Measurements from ENCODE around the gene E2F7.

The E2F7 gene

DNA sequence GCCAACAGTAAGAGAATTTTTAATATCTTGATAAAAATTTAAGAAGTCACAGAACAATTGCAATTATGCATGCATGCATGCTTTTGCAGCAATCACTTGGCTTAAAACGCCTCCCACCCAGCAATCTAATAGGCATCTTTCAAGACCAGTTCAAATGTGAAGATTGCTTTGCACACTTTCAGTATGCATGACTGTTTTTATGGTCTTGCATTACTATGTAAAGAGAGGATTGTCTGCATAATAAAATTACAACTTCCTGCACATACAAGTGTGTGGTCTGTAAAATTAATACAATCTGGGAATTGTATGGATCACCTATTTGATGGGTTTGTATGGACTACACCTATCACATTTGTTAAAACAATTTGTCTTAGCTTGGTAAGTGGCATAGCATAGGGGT lies 48.8 kb downstream of the E2F7 start:
- DNase-seq = no peak

DNA sequence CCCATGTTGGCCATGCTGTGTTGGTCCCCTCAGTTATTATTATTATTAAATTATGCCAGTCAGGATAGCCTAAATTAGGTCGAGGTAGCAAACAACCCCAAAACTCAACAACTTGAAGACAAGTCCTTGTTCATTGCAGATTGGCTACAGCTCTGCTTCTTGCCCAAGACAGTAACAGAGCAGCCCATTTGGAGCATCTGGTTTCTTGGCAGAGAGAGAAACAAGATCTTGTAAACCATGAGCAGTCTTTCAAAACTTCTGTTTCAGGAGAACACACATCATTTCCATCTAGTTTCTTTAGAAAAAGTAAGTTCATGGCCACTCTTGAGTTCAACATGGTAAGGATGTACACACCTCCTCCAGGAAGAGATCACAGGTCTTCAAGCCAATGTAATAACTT lies 52.3 kb downstream of the E2F7 start:
- DNase-seq = no peak

DNA sequence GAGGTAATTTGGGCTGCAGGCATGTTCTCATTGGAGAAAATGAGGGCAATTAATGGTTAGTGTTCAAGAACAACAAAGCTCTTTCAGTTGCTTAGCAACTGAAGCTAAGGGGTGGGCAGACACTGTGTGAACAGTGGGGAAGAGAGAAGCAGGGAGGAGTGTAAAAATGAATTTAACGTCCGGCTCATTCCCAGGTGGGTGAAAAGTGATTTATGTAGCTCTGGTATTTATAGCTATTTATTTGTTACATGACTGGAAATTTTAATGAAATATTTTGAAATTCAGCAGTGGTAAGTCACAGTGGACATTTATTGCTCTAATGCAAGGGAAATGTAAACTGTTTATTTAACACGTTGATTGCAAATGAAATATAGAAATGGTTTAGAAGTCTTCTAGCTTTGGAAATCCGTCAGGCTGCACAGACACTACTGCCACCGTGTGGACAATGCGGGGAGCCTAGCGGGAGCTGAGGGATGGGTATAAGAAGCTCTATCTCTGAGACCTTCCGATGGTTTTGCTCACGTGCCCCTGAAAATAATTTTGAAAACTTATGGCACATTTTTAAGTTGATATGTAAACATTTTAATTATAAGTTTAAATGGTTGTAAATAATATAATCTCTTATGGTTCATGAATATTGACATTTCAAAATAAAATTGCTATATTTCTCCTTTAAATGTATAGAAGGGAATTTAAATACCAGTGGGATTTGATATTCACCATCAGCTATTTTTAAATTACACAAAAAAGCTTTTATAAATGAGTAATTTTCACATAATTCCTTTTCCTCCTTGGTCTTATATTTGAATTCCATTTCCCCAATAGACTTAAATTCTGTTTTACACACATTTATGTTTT lies 54.4 kb downstream of the E2F7 start:
- peak; percentile 71 for DNase-seq

DNA sequence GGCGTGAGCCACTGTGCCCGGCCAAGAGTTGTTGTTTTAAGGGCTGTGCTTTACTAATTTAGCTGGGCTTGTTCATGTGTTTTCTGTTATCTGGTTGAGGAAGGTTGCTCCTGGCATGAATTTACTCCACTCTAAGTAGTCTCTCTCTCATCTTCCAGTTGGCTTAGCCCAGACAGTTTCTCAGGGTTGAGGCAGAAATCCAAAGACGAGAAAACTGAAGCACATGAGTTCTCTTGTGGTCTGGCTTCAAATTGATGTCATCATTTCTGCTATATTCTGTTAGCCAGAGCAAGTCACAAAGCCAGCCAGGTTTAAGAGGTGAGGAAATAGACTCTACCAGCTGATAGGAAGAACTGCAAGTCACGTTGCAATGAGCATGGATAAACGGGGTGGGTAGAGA lies 57.9 kb downstream of the E2F7 start:
- DNase-seq = no peak

GRCh38 chr12:77005611-77006098 lies 59.7 kb downstream of the E2F7 start:
- DNase-seq = no peak

- DNase-seq = no peak
Observed at GRCh38 chr12:77003914-77004313, 61.5 kb downstream of the E2F7 start.

DNA sequence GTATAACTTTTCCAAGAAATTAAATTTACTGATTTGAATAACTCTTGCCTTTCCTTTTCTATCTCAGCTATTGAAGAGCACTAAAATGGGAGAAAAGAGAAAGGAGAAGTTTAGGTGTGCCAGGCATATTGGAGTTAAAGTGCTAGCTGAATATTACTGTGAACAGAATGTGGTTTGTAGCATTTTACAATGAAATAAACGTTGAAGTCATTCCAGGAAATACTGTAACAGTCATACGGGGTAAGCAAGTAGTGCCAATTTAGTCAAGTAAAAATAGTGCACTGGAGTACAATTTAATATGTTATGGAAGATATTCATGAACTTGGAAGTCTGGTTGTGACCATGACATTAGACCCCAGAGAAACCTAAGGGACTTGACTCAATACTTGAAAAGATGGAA lies 62.1 kb downstream of the E2F7 start:
- no peak for DNase-seq

GRCh38 chr12:77002382-77002781 lies 63.0 kb downstream of the E2F7 start:
- no peak for DNase-seq

GRCh38 chr12:77001276-77001675 lies 64.1 kb downstream of the E2F7 start:
- DNase-seq = no peak

- DNase-seq = peak; percentile 9
Observed at GRCh38 chr12:76998908-76999556, 66.3 kb downstream of the E2F7 start.

GRCh38 chr12:76998386-76998785 lies 67.0 kb downstream of the E2F7 start:
- DNase-seq = no peak

DNA sequence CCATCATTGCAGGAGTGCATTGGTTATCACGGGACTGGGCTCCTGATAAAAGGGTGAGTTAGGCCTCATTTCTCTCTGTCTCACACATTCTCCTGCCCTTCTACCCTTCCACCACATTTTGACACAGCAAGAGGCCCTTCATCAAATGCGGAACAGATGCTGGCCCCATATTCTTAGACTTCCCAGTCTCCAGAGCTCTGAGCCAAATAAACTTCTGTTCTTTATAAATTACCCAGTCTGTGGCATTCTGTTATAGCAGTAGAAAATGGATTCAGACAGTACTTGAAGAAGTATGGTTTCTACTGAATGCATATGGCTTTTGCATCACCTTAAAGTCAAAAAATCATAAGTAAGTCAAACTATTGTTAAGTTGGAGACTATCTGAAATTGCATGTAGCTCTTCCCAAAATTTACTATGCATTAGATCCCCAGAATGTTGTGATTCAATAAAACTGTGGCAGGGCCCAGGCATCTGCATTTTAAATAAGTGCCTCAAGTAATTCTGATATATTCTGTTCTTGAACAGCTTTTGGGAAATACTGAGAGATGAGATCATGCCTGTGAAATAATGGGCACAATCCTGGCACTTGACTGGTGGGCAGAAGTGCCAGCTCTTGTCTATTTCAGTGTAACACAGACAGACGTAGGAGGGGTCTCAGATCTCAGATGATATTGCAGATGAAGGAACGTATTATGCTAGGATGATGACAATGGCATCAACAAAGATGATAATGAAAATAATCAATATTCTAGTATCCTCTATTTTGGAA lies 68.2 kb downstream of the E2F7 start:
- DNase-seq = no peak

GRCh38 chr12:76990716-76991115 lies 74.7 kb downstream of the E2F7 start:
- DNase-seq = no peak

DNA sequence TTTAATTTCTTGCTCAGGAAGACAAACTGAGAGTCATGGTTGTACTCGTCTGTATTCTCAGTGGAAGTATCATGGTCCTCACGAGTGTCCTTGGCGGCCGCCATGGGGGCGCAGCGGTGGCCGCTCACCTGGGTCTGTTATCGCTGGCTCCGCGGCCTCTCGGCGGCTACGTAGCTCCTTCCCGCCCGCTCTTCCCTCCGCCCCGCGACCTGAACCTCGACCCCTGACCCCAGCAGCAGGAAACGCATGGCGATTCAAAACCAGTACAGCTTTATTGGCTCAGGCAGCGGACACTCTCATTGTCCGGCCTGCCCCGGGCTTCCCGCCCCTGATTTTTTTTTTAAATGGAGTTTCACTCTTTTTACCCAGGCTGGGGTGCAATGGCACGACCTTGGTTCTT lies 80.8 kb downstream of the E2F7 start:
- DNase-seq = no peak

DNA sequence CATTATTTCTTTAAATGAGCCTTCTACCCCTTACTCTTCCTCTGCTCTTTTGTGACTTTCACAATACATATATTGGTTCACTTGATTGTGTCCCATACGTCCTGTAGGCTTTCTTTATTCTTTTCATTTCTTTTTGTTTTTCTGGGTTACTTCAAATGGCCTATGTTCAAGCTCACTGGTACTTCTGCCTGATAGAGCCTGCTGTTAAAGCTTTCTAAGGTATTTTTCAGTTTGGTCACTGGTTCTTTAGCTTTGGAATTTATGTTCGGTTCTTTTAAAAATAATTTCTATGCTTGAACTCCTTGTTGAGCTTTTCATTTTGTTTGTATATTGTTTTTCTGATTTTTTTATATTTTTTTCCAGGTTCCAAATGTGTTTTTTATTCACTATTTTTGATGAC lies 81.9 kb downstream of the E2F7 start:
- DNase-seq = no peak

DNA sequence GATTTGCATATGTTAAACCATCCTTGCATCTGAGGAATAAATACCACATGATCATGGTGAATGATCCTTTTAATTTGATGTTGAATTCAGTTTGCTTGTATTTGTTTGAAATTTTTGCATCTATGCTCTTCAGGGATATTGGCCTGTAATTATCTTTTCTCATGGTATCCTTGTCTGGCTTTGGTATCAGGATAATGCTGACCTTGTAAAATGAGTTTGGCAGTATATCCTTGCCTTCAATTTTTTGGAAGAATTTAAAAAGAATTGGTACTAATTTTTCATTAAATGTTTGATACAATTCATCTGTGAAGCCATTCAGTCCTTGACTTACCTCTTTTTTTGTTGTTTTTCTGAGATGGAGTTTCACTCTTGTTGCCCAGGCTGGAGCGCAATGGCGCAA lies 85.2 kb downstream of the E2F7 start:
- DNase-seq = no peak

- DNase-seq = peak; percentile 63
Observed at GRCh38 chr12:76976777-76977382, 88.5 kb downstream of the E2F7 start.

Data from fibroblast of skin of back (primary cell).